K562 (cell line): Measurements from ENCODE around the gene NTSR1. TPM values are rescaled to one million over a fixed set of nuclear protein-coding genes. Genes with fewer than 3 reads are reported as not detected.
A peak's percentile ranks its signal among the peaks of the same experiment; 100 is the strongest.

Experiments used
- ARID1B ChIP-seq: fragments of 450-650 bp; IDR thresholded peaks from 2 replicates; pipeline ENCODE4 v1.6.1; 2016; ENCODE audit warnings: antibody characterized with exemption, mild to moderate bottlenecking, inconsistent platforms
- E2F5 ChIP-seq: sonication (generic); formaldehyde crosslinking; IDR thresholded peaks from 2 replicates; pipeline ENCODE4 v1.8.0; 2022; ENCODE audit warnings: mild to moderate bottlenecking, missing genetic modification reagents
- EHMT2 ChIP-seq: fragments of 450-650 bp; IDR thresholded peaks from 2 replicates; pipeline ENCODE4 v1.6.1; 2018; ENCODE audit warnings: antibody characterized with exemption
- EP300 ChIP-seq: IDR thresholded peaks from 2 replicates; pipeline ENCODE4 v1.6.1; 2012; ENCODE audit warnings: low read length, improper control_type of control experiment
- ETV5 ChIP-seq: sonication (generic); formaldehyde crosslinking; IDR thresholded peaks from 2 replicates; pipeline ENCODE4 v1.4.0; 2020; ENCODE audit warnings: low read depth, mild to moderate bottlenecking, missing genetic modification reagents
- GABPB1 ChIP-seq: sonication (generic); formaldehyde crosslinking; IDR thresholded peaks from 2 replicates; pipeline ENCODE4 v1.8.0; 2022; ENCODE audit warnings: mild to moderate bottlenecking, missing genetic modification reagents
- KAT2B ChIP-seq: IDR thresholded peaks from one replicate; pipeline ENCODE4 v1.6.1; 2012; ENCODE audit warnings: low read depth, mild to moderate bottlenecking, control low read depth, inconsistent platforms, low read length, moderate library complexity
- KLF16 ChIP-seq: IDR thresholded peaks from 2 replicates; pipeline ENCODE4 v1.6.1; 2016; ENCODE audit warnings: antibody characterized with exemption
- LCOR ChIP-seq: sonication (generic); formaldehyde crosslinking; IDR thresholded peaks from 2 replicates; pipeline ENCODE4 v1.8.0; 2022; ENCODE audit warnings: mild to moderate bottlenecking, missing genetic modification reagents
- NELFE ChIP-seq: IDR thresholded peaks from 2 replicates; pipeline ENCODE4 v1.6.1; 2011; ENCODE audit warnings: mild to moderate bottlenecking; ENCODE audit not compliant: insufficient read depth, insufficient read length
- NR2C2 ChIP-seq, 2 experiments: fragments of 200-800 bp in 1 of 2; sonication (Bioruptor generic) in 1 of 2; sonication (generic) in 1 of 2; formaldehyde crosslinking in 1 of 2; IDR thresholded peaks; 2 replicates each; pipeline versions ENCODE4 v1.6.1 to v1.8.0; 2016 to 2022; ENCODE audit warnings: mild to moderate bottlenecking in 1 of 2, missing compliant biosample characterization in 1 of 2, missing genetic modification characterization in 1 of 2, missing genetic modification reagents in 1 of 2
- POLR2A ChIP-seq: fragments of 450-650 bp; conservative IDR thresholded peaks from 2 replicates; pipeline ENCODE4 v1.6.1; 2016
- RBFOX2 ChIP-seq: fragments of 200-400 bp; formaldehyde crosslinking; IDR thresholded peaks from 2 replicates; pipeline ENCODE4 v1.6.1; 2017; ENCODE audit warnings: low read depth, mild to moderate bottlenecking, low read length, moderate library complexity
- SOX6 ChIP-seq: fragments of 450-650 bp; IDR thresholded peaks from 2 replicates; pipeline ENCODE4 v1.6.1; 2014; ENCODE audit warnings: mild to moderate bottlenecking
- SRSF7 ChIP-seq: fragments of 200-400 bp; formaldehyde crosslinking; optimal IDR thresholded peaks from 2 replicates; pipeline ENCODE3; 2017; ENCODE audit warnings: mild to moderate bottlenecking, low read depth, low read length
- TRIM24 ChIP-seq, 2 experiments: fragments of 450-650 bp; IDR thresholded peaks; 2 replicates each; pipeline ENCODE4 v1.6.1; 2016
- ZFP36 ChIP-seq: fragments of 150-350 bp; IDR thresholded peaks from 2 replicates; pipeline ENCODE4 v1.6.1; 2018; ENCODE audit warnings: low read length, low read depth; ENCODE audit not compliant: partially characterized antibody
- ZNF12 ChIP-seq: sonication (generic); formaldehyde crosslinking; IDR thresholded peaks from 2 replicates; pipeline ENCODE4 v1.4.0; 2020; ENCODE audit warnings: mild to moderate bottlenecking, missing genetic modification reagents
- ZNF639 ChIP-seq, 2 experiments: fragments of 200-800 bp in 1 of 2; sonication (Bioruptor generic) in 1 of 2; sonication (generic) in 1 of 2; formaldehyde crosslinking in 1 of 2; IDR thresholded peaks in 1 of 2; conservative IDR thresholded peaks in 1 of 2; 2 replicates each; pipeline versions ENCODE4 v1.5.0 to v1.6.1; 2016 to 2020; ENCODE audit warnings: missing compliant biosample characterization in 1 of 2, missing genetic modification characterization in 1 of 2, missing genetic modification reagents in 1 of 2
- polyA plus RNA-seq, 8 experiments: library from polyadenylated mRNA; depleted of rRNA in 4 of 8; stranded (reverse) in 5 of 8; unstranded in 3 of 8; fragments of >200 nt; fragmentation: Nextera tagmentation in 2 of 8; fragmentation: Illumina TruSeq in 1 of 8; extraction: Ambion mirVana in 2 of 8; extraction: Trizol in 1 of 8; gene quantifications; 2 replicates each; pipeline versions ENCODE4 v1.2.1 to v1.2.3, GENCODE V29; 2011 to 2014; ENCODE audit warnings: inconsistent platforms in 1 of 8, missing spikeins in 1 of 8
- total RNA-seq, 7 experiments: library from RNA; depleted of rRNA in 6 of 7; stranded (reverse); fragments of >200 nt in 6 of 7; fragmentation: Illumina TruSeq in 2 of 7; extraction: Trizol in 2 of 7; gene quantifications; 2 replicates each; pipeline versions ENCODE4 v1.2.1 to v1.2.3, GENCODE V29; 2011 to 2021; ENCODE audit warnings: low replicate concordance in 1 of 7
- TF ChIP-seq, protein P1 (sequence below): sonication (generic); formaldehyde crosslinking; IDR thresholded peaks from 2 replicates; pipeline ENCODE4 v1.8.1; 2023; ENCODE audit warnings: mild to moderate bottlenecking, missing genetic modification reagents
- TF ChIP-seq, protein P2 (sequence below): fragments of 450-650 bp; IDR thresholded peaks from 2 replicates; pipeline ENCODE4 v1.6.1; 2016

NTSR1 gene
- total and polyA plus RNA-seq, 9 of the 15 experiments (the other 6 are each of a cell fraction or from before 2014, with no cell fraction given): 0.04 to 0.40 (median 0.13) TPM; not detected in 3

DNA sequence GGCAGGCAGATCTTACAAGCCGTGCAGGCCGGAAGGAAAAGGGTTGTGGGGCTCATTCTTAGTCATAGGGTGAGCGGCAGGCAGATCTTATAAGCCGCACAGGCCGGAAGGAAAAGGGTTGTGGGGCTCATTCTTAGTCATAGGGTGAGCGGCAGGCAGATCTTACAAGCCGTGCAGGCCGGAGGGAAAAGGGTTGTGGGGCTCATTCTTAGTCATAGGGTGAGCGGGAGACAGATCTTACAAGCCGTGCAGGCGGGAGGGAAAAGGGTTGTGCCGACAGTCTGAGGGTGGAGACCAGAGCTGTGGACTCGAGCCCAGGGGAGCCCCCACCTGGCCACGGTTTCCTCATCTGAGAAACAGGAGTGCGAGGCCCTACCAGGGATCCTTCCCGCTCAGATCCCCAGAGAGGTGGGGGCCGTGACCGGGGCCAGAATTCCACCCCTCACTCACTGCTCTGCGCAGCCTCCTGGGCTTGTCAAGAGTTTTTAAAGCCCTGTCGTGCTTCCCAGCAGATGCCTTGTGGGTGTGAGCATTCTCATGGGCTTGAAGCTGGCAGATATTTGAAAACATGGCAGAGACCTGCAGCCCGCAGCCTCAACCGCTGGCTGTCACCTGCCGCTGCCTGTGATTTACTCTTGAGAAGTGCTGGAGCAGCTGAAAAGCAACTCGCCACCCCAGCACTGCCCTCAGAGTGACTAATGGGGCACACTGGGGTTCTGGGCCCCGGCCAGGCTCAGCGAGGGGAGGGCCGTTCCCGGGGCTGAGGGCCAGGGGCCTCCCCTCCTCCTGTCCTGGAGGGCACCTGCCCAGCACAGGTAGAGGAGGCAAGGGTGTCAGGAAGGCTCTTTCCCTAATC lies 31.9 kb downstream of the NTSR1 start (continued):
- TF ChIP-seq, protein P1, sequence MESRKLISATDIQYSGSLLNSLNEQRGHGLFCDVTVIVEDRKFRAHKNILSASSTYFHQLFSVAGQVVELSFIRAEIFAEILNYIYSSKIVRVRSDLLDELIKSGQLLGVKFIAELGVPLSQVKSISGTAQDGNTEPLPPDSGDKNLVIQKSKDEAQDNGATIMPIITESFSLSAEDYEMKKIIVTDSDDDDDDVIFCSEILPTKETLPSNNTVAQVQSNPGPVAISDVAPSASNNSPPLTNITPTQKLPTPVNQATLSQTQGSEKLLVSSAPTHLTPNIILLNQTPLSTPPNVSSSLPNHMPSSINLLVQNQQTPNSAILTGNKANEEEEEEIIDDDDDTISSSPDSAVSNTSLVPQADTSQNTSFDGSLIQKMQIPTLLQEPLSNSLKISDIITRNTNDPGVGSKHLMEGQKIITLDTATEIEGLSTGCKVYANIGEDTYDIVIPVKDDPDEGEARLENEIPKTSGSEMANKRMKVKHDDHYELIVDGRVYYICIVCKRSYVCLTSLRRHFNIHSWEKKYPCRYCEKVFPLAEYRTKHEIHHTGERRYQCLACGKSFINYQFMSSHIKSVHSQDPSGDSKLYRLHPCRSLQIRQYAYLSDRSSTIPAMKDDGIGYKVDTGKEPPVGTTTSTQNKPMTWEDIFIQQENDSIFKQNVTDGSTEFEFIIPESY (CRISPR knock-in tag): 0 out of 2 replicates have a peak, but pooled peaks have one; percentile 12
- TF ChIP-seq KLF16 (peak; percentile 10; the same call in 1 of the 2 replicates), ZNF12 (CRISPR knock-in tag) (no peak), NR2C2 (CRISPR knock-in tag; IDR thresholded peaks at IDR 0.05) (no peak), NR2C2 (tag; IDR thresholded peaks at IDR 0.05) (peak; percentile 67; the same call in 1 of the 2 replicates), KAT2B (no peak), ZFP36 (peak; percentile 53), GABPB1 (CRISPR knock-in tag) (peak; percentile 52), LCOR (CRISPR knock-in tag) (no peak), POLR2A (peak; percentile 38; the same call in 1 of the 2 replicates), EHMT2 (peak; percentile 53; the same call in 1 of the 2 replicates), SRSF7 (no peak), SOX6 (no peak), E2F5 (CRISPR knock-in tag) (no peak), NELFE (no peak), ARID1B (peak; percentile 41), EP300 (peak; percentile 11; the same call in 1 of the 2 replicates), TRIM24 (IDR thresholded peaks at IDR 0.05) (peak in 1 of 2 experiments; percentile 70; a peak in 2 of 4 replicates), ZNF639 (CRISPR knock-in tag; conservative IDR thresholded peaks at IDR 0.05 in 1 of 2, IDR thresholded peaks at IDR 0.05 in 1 of 2) (peak in 1 of 2 experiments; percentile 70; a peak in 1 of 4 replicates), RBFOX2 (peak; percentile 69), ETV5 (CRISPR knock-in tag) (peak; percentile 98)
- TF ChIP-seq, protein P2, sequence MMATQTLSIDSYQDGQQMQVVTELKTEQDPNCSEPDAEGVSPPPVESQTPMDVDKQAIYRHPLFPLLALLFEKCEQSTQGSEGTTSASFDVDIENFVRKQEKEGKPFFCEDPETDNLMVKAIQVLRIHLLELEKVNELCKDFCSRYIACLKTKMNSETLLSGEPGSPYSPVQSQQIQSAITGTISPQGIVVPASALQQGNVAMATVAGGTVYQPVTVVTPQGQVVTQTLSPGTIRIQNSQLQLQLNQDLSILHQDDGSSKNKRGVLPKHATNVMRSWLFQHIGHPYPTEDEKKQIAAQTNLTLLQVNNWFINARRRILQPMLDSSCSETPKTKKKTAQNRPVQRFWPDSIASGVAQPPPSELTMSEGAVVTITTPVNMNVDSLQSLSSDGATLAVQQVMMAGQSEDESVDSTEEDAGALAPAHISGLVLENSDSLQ: peak; percentile 83
